Renal pelvis (tissue), 4 donors: ENCODE measurements around the gene KCNQ2. TPM values are rescaled to one million over a fixed set of nuclear protein-coding genes. Genes with fewer than 3 reads are reported as not detected.

Source experiments
- DNase-seq: peaks from one replicate; pipeline ENCODE4 v3.0.0-alpha.2; 2013
- polyA plus RNA-seq, 3 donors: library from polyadenylated mRNA; unstranded; fragments of 120-200 nt; gene quantifications; one replicate each; pipeline ENCODE4 v1.2.1, GENCODE V29; 2013; ENCODE audit not compliant: insufficient read length in 3 of 3

Gene KCNQ2
- polyA plus RNA-seq, 3 donors, result 7.1 to 8.9 (median 8.1) TPM

DNA sequence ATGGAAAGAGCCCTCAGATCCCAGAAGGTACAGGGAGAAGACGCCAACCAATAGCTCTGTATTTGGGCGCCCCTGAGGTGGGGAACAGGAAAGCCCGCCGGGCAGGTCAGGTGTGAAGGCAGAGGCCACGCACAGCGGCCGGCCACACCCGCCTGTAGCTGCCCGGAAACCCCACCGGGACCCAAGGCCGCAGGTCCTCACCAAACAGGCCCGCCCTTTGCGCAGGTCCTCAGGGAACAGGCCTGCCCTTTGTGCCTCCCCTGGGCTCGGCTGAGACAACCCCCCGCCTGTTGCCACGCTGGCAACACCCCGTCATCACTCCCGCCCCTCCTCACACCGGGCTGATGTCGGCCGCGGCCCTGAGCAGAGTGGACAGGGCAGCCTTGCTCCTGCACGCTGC, 66.4 kb downstream of the KCNQ2 start:
- no peak for DNase-seq

GRCh38 chr20:63405102-63405730, 67.2 kb downstream of the KCNQ2 start:
- DNase-seq, result no peak

DNA sequence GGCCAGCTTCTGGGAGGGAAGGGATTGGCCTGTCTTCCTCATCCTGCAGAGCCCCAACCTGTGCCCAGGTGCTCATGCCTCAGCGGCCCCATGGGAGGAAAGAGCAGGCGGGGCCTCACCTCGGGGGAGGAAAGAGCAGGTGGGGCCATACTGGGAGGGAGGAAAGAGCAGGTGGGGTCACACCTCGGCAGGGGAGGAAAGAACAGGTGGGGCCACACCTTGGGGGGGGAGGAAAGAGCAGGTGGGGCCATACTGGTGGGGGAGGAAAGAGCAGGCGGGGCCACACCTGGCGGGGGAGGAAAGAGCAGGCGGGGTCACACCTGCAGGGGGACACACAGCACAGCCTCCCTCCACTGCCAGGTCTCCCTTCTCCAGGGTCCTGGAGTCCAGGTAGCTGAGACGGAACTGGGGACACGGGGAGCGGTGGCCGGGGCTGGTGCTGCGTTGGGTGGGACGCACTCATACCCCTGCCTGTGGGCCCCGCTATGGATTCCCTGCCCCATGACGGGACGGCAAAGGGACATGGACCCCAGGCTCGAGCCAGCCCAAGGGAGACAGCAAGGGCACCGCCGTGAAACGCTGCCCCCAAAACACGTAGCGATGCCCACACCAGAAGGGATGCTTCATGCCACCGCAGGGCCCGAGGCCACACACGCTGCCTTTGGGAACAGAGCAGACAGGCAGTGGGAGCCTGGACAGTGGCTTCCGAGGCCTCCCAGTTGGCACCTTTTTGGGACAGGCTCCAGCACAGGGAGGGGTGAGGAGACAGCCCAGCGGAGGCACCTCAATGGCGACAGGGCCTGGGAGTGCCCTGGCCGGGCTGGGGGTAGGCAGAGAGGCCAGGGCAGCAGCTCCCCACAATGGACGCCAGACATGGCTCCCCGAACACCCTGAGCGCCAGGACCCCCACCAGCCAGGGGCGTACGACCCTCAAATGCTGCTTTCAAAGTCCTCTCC, 68.0 kb downstream of the KCNQ2 start:
- no peak for DNase-seq

GRCh38 chr20:63403403-63404105, 68.9 kb downstream of the KCNQ2 start:
- DNase-seq, result no peak

DNA sequence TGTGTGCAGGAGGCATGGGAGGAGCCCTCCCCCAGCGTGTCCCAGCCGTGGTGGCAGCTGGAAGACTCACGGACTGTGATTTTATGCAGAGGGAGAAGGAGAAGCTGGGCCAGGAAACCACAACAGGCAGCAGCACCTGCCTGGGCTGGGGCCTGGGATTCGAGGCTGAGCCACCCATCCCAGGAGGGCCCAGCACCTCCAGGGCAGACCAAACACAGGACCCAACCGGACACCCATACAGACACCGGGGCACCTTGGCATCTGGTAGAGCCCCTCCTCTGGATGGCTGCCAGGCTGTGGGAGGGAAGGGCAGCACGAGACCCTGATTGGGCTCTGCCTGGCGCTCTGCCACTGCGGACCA, 69.6 kb downstream of the KCNQ2 start:
- no peak for DNase-seq

GRCh38 chr20:63402181-63402859, 70.1 kb downstream of the KCNQ2 start:
- no peak for DNase-seq

DNA sequence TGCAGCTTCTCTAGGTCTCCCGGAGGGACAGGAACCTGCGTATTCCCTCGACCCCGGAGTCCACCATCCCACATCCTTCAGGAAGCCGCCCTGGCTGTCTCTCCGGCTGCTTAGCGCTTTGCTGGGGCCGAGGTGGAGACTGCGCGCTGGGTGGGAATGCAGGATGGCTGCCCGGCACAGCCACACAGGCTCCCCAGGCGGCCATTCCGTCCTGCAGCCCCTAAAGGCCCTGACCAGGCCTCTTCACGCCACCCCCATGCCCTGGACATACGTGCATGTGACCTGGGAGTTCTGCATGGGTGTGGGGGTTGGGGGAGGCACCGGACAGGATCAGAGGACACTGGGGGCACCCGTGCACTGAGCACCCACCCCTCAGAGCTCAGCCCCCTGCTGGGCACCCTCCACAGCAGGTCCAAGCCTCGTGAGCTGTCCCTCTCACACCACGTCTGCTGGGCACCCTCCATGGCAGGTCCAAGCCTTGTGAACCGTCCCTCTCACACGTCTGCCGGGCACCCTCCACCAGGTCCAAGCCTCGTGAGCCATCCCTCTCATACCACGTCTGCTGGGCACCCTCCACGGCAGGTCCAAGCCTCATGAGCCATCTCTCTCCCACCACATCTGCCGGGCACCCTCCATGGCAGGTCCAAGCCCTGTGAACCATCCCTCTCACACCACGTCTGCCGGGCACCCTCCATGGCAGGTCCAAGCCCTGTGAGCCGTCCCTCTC, 70.9 kb downstream of the KCNQ2 start:
- no peak for DNase-seq

- DNase-seq, result no peak
Measured at GRCh38 chr20:63400486-63401210, 71.8 kb downstream of the KCNQ2 start.

- DNase-seq, result no peak
Measured at GRCh38 chr20:63399596-63400375, 72.7 kb downstream of the KCNQ2 start.

- no peak for DNase-seq
Measured at GRCh38 chr20:63398744-63399514, 73.5 kb downstream of the KCNQ2 start.

- no peak for DNase-seq
Measured at GRCh38 chr20:63397946-63398450, 74.5 kb downstream of the KCNQ2 start.

DNA sequence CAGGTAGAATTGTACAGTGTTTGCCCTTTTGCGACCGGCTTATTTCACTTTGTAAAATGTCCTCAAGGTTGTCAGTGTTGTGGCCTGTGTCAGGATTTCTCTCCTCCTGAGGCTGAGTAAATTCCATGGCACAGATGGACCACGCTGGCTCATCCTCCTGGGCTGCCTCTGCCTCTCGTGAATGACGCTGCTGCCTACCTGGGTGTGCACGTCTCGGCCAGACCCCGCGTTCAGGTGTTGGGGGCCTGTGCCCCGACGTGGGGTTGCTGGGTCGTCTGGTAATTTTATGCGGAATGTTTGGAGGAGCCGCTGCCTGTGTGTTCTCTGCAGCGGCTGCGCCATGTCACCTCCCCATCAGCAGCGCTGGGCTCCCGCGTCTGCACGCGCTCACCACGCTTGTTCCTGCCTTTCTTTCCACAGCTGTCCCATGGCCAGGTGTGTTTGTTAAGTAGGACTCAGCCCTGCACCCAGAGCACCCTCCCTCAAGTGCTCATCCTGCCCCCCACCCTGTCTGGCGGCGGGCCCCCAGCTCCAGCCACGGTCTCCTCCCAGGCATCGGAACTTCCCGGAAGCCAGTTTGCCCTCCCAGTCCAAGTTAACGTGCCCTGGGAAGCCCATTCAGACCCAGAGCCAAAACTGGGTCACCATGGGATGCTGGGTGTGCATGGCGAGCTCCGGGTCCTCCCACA, 75.2 kb downstream of the KCNQ2 start:
- DNase-seq, result no peak

DNA sequence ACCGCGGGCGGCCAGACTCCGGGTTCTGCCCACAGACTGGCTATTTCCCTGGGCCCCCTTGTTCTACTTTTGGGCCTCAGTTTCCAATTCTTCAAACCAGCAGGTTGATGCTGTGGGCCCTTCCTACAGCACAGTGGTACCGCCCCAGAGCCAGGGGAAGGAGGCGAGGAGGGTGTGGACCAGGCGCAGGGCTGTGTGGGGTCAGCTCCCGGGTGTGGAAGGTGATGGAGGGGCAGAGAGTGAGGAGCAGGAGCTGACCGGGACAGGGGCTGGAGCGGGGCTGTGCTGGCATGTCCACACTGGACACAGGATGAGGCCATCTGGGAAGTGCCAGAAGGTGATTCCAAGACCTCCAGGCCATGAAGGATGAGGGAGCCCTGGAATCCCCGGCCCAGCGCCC, 76.2 kb downstream of the KCNQ2 start:
- no peak for DNase-seq

DNA sequence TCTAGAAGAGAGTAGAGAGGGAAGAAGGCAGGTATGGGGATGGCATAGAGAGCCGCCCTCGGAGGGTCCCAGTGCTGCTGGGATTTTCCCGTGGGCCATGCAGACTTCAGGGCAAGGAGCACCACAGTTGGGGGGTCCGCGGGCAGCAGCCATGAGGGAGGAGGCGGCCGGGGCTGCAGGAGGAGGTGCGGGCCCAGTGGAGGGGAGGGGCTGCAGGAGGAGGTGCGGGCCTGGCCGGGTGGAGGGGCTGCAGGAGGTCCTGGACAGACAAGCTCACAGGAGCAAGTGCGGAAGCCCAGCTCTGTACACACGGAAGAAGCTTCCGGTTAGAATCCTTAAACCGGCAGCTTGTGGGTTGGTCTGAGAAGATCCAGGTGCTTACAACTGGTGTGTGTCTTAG, 76.7 kb downstream of the KCNQ2 start:
- no peak for DNase-seq

- DNase-seq, result no peak
Measured at GRCh38 chr20:63394920-63395455, 77.5 kb downstream of the KCNQ2 start.

- peak; percentile 87 for DNase-seq
Measured at GRCh38 chr20:63394069-63394919, 78.2 kb downstream of the KCNQ2 start.

GRCh38 chr20:63393566-63393965, 78.9 kb downstream of the KCNQ2 start:
- no peak for DNase-seq
